Immature natural killer cell (primary cell): ENCODE results near the gene CLEC11A. TPM values are rescaled to one million over a fixed set of nuclear protein-coding genes. Genes with fewer than 3 reads are reported as not detected.

Source experiments
- DNase-seq, 3 donors: peaks; one replicate each; pipeline ENCODE4 v3.0.0; 2022; ENCODE audit warnings: mixed read lengths in 1 of 3
- H3K27ac Mint-ChIP-seq, 6 donors: one replicate each; pipeline ENCODE4 v1.8.0; 2020; ENCODE audit warnings: mixed read lengths in 6 of 6, mild to moderate bottlenecking in 5 of 6, inconsistent platforms in 4 of 6, moderate library complexity in 3 of 6
- H3K27me3 Mint-ChIP-seq, 3 donors: one replicate each; pipeline ENCODE4 v1.8.0; 2020 to 2021; ENCODE audit warnings: low read depth in 3 of 3, mild to moderate bottlenecking in 3 of 3, mixed read lengths in 3 of 3, moderate library complexity in 3 of 3, inconsistent platforms in 1 of 3
- H3K36me3 Mint-ChIP-seq, 3 donors: one replicate each; pipeline ENCODE4 v1.8.0; 2020; ENCODE audit warnings: mixed read lengths in 3 of 3, inconsistent platforms in 2 of 3, mild to moderate bottlenecking in 2 of 3
- H3K4me1 Mint-ChIP-seq, 2 donors: one replicate each; pipeline ENCODE4 v1.8.0; 2020; ENCODE audit warnings: inconsistent platforms in 2 of 2, mild to moderate bottlenecking in 2 of 2, mixed read lengths in 2 of 2, moderate library complexity in 1 of 2
- H3K4me3 Mint-ChIP-seq, 5 donors: one replicate each; pipeline ENCODE4 v1.8.0; 2020; ENCODE audit warnings: mild to moderate bottlenecking in 5 of 5, mixed read lengths in 5 of 5, inconsistent platforms in 3 of 5, moderate library complexity in 3 of 5
- H3K9me3 Mint-ChIP-seq, 6 donors: one replicate each; pipeline ENCODE4 v1.8.0; 2020; ENCODE audit warnings: mild to moderate bottlenecking in 6 of 6, mixed read lengths in 6 of 6, inconsistent platforms in 4 of 6, moderate library complexity in 3 of 6
- polyA plus RNA-seq, 3 donors: library from polyadenylated mRNA; unstranded; fragments of 300-500 nt; fragmentation: Illumina TruSeq; gene quantifications; one replicate each; pipeline ENCODE4 v1.2.3, GENCODE V29; 2021

Gene CLEC11A
- polyA plus RNA-seq, 3 donors from 2014 or later = 1.4 to 4.6 (median 4.2) TPM

DNA sequence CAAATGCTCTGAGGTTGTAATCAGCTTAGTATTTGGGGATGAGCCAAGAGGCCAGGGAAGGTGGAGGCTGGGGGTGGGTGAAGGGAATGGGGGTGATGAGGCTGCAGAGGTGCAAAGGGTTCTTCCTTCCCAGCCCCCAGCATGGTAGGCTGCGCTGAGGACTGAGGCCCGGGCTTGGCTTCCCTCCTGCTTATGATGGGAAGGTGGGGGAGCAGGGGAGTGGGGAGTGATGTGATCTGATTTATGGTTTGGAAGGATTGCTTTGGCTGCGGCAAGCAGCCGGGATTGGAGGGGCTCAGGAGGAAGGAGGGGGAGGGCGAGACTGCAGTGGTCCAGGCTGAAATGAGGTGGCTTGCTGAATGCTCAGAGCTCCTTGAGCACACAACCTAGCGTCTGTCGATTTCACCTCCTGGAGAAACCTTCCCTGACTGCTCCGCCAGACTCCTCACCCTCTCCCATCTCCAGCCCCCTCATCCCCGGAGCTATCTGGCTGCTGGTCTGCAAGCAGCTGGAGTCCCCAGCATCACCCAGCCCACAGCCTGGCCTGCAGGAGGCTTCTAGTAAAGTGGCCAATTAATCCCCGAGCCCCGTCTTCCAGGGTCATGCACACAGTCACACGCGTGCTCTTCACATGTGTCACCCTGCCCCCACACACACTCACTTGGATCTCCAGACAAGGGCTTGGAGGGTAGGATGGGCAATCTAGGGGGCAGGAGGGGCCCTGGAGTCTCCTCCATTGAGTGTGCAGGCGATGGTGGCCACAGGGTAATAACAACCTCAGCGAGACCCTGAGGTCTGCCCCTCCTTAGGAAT, 757 bp upstream of the CLEC11A start:
- H3K9me3 Mint-ChIP-seq = no peaks in the 10 kb centered on the region
- peaks cover 10 to 23% (median 15%) of the 10 kb centered on the region in 3 donors for H3K27me3 Mint-ChIP-seq
- H3K36me3 Mint-ChIP-seq = no peaks in the 10 kb centered on the region
- H3K4me3 Mint-ChIP-seq = peak overlapping the region in 2 of 5 donors; percentile 46 to 53
- peaks cover 7 to 26% of the 10 kb centered on the region in 2 donors for H3K4me1 Mint-ChIP-seq
- peak overlapping the region in 1 of 6 donors; percentile 61 for H3K27ac Mint-ChIP-seq
- DNase-seq = no peak

DNA sequence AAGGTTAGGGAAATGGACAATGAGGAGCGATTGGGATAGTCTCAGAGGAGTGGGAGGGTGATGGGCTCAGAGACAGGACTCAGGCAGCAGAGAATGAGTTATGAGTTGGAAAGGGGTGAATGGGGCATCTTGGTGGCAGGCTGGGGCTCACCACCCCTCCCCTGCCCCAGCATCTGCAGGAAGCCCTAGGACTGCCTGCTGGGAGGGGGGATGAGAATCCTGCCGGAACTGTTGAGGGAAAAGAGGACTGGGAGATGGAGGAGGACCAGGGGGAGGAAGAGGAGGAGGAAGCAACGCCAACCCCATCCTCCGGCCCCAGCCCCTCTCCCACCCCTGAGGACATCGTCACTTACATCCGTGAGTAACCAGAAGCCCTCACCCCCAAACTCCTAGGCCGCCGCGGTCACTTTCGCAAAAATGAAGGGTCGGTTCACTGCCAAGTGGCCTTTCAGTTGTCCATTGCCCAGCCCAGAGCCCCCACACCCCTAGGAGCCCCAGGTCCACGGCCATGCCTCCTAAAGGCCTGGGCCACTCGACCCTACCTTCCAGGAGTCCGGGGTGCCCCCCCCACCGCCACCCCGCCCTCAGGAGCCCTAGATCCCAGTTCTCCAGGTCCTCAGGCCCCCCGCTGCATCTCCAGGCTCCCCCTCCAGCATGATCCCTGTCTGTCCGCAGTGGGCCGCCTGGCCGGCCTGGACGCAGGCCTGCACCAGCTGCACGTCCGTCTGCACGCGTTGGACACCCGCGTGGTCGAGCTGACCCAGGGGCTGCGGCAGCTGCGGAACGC, 764 bp downstream of the CLEC11A start:
- Mint-ChIP-seq H3K4me1 (peaks cover 7 to 37% of the 10 kb centered on the region in 2 donors), H3K27ac (peak overlapping the region in 3 of 6 donors; percentile 15 to 92 (median 71)), H3K27me3 (peaks cover 6 to 19% (median 12%) of the 10 kb centered on the region in 3 donors), H3K9me3 (no peaks in the 10 kb centered on the region), H3K36me3 (no peaks in the 10 kb centered on the region), H3K4me3 (peak overlapping the region; percentile 58 to 93 (median 86))
- DNase-seq = no peak

DNA sequence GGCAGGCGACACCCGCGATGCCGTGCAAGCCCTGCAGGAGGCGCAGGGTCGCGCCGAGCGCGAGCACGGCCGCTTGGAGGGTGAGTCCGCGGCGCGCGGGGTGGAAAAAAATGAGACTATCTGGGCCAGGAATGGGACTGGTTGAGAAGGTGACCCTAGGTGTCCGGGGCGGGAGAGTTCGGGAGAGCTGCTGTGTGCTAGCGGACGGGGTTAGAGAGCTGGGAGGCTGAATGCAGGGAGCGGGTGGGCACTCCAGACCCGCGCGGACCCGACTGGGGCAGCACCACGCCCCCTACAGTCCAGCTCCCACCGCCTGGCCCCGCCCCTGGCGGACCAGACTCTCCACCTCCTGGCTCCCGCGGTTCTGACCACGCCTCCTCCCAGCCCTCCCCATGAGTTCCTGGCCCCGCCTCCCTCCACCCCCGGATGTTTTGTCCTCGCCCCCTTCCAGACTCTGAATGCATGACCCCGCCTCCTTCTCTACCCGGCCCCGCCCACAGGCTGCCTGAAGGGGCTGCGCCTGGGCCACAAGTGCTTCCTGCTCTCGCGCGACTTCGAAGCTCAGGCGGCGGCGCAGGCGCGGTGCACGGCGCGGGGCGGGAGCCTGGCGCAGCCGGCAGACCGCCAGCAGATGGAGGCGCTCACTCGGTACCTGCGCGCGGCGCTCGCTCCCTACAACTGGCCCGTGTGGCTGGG, 1.5 kb downstream of the CLEC11A start:
- Mint-ChIP-seq H3K9me3 (no peaks in the 10 kb centered on the region), H3K36me3 (no peaks in the 10 kb centered on the region), H3K27me3 (peaks cover 6 to 21% (median 12%) of the 10 kb centered on the region in 3 donors), H3K4me3 (peak overlapping the region; percentile 81 to 93 (median 86)), H3K27ac (peak overlapping the region; percentile 39 to 92 (median 73)), H3K4me1 (peaks cover 7 to 37% of the 10 kb centered on the region in 2 donors)
- peak; percentile 95 to 98 (median 97) for DNase-seq

DNA sequence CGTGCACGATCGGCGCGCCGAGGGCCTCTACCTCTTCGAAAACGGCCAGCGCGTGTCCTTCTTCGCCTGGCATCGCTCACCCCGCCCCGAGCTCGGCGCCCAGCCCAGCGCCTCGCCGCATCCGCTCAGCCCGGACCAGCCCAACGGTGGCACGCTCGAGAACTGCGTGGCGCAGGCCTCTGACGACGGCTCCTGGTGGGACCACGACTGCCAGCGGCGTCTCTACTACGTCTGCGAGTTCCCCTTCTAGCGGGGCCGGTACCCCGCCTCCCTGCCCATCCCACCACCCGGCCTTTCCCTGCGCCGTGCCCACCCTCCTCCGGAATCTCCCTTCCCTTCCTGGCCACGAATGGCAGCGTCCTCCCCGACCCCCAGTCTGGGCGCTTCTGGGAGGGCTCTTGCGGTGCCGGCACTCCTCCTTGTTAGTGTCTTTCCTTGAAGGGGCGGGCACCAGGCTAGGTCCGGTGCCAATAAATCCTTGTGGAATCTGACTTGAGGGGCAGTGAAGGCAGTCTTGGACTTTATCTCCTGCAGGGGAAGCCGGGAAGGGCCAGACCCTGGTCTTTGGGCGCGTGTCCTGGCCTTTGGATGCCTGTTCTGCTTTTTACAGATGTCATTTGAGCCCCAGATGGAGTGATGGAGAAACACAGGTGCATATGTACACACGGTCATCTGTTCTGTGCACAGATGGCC, 2.2 kb downstream of the CLEC11A start:
- Mint-ChIP-seq H3K4me1 (peaks cover 7 to 33% of the 10 kb centered on the region in 2 donors), H3K4me3 (peak overlapping the region; percentile 69 to 93 (median 86)), H3K27ac (peak overlapping the region; percentile 39 to 88 (median 73)), H3K9me3 (no peaks in the 10 kb centered on the region), H3K27me3 (peaks cover 2 to 18% (median 12%) of the 10 kb centered on the region in 3 donors), H3K36me3 (no peaks in the 10 kb centered on the region)
- no peak for DNase-seq

DNA sequence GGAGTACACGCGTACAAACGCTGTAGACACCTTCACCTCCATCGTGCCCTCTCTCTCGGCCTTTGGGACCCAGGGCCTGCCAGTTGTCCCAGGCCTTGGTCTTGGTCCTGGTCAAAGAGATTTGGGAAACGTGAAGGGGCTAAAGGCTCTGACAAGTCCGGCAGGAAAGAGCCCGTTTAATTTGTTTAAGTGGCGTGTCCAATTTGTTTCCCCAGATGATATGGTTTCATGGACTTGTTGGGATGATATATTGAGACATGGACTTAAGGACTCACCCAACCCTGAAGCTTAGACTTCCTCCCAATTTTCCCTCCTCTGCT, 2.7 kb downstream of the CLEC11A start:
- Mint-ChIP-seq H3K27ac (peak overlapping the region in 5 of 6 donors; percentile 39 to 88 (median 75)), H3K4me1 (peaks cover 7 to 30% of the 10 kb centered on the region in 2 donors), H3K4me3 (peak overlapping the region; percentile 69 to 93 (median 86)), H3K36me3 (no peaks in the 10 kb centered on the region), H3K9me3 (no peaks in the 10 kb centered on the region), H3K27me3 (peaks cover 2 to 18% (median 11%) of the 10 kb centered on the region in 3 donors)
- no peak for DNase-seq

DNA sequence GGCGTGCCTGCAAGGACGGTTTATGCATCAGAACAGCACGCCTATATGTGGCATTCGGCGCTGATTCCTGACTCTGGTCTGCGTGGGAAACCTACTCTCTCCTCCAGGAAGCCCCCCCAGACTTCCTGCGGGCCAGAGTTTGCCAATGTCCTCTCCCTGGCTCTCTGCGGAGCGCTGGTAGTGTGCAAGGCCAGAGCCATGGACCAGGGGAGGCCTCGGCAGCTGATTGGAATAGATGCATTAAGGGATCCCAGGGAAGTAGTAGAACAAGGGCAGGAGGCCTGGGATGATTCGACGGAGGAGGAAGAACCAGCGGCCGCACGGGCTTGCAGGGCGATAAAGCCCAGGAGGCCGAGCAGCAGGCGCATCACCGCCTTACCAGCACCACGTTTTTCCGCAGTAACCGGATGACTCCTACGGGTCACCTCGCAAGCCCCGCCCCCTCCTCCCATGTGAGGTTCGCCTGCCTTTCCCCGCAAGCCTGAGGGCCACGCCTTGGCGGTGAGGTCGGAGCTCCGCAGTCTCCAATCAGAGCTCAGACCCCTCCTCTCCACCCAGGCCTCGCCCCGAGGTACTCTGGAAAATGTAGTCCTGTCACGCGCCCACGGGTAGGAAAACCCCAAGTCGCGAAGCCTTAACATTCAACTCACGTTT, 5.0 kb downstream of the CLEC11A start:
- Mint-ChIP-seq H3K4me1 (peaks cover 7 to 28% of the 10 kb centered on the region in 2 donors), H3K27ac (no peak overlapping the region), H3K4me3 (peak overlapping the region in 2 of 5 donors; percentile 27 to 46), H3K36me3 (no peaks in the 10 kb centered on the region), H3K9me3 (no peaks in the 10 kb centered on the region), H3K27me3 (peaks cover 0 to 24% (median 8%) of the 10 kb centered on the region in 3 donors)
- peak; percentile 35 to 42 (median 35) for DNase-seq

DNA sequence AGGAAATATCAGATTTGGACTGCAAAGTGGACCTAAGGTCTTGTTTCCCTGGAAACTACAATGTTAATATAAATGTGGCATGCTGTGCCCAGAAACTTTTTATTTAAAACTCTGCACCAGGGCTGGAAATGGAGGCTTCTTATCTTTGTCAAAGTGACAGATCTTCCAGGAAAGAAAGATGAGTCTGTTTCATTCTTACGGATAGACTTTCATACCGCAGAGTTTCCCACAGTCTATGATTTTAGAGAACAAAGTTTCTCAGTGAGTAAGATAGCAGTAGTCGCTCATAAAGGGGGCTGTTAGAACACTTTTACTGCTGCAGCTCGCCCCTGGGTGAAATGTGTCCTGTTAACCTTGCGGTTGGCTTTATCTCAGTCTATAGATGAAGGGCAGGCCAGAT, 6.7 kb downstream of the CLEC11A start:
- DNase-seq = no peak
- peaks cover 7 to 28% of the 10 kb centered on the region in 2 donors for H3K4me1 Mint-ChIP-seq
- no peaks in the 10 kb centered on the region for H3K36me3 Mint-ChIP-seq
- H3K27ac Mint-ChIP-seq = no peak overlapping the region
- H3K27me3 Mint-ChIP-seq = peaks cover 0 to 20% (median 5%) of the 10 kb centered on the region in 3 donors
- H3K9me3 Mint-ChIP-seq = no peaks in the 10 kb centered on the region
- no peak overlapping the region for H3K4me3 Mint-ChIP-seq

DNA sequence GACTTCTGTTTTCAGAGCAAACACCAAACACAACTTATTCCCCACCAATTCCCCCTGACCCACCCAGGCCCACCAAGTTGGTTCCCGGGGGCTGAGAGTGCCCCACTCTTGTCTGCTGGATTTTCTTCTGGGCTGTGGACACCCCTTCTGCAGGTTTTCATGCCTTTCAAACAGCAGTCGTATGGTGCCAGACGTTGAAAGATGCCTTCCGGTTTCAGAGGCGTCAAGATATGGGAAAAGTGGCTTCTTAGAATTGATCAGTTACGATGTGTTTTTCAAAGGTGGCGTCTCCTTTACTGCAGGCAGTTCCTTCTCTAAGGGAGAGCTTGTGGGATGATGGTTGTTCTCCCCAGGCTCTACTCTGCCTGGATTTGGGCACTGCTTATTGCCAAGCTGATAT, 12.7 kb downstream of the CLEC11A start:
- no peak overlapping the region for H3K4me3 Mint-ChIP-seq
- H3K36me3 Mint-ChIP-seq = no peaks in the 10 kb centered on the region
- H3K9me3 Mint-ChIP-seq = peaks cover 0 to 5% (median 0%) of the 10 kb centered on the region in 6 donors
- H3K27me3 Mint-ChIP-seq = peaks cover 1 to 31% (median 11%) of the 10 kb centered on the region in 3 donors
- DNase-seq = no peak
- H3K4me1 Mint-ChIP-seq = no peaks in the 10 kb centered on the region
- H3K27ac Mint-ChIP-seq = no peak overlapping the region

DNA sequence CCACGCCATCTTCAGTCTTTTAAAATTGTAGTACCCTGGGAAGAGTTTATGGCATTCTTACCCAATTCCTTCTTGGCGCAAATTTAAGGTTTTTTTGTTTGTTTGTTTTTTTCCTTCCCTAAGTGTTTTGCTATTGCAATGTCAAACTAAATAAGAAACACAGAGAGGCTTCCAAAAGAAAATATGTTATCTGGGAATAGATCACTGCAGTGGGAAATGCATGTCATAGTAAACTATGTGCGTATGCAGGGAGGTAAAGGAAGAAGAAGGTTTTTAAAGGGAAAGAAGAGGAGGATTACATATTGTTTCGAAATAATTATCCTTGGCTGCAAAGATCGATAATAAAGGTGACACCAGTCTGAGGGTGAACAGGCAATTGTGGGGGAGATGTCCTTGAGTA, 13.2 kb downstream of the CLEC11A start:
- H3K27me3 Mint-ChIP-seq = peaks cover 1 to 34% (median 11%) of the 10 kb centered on the region in 3 donors
- no peaks in the 10 kb centered on the region for H3K4me1 Mint-ChIP-seq
- DNase-seq = no peak
- H3K4me3 Mint-ChIP-seq = no peak overlapping the region
- H3K27ac Mint-ChIP-seq = no peak overlapping the region
- peaks cover 0 to 5% (median 0%) of the 10 kb centered on the region in 6 donors for H3K9me3 Mint-ChIP-seq
- H3K36me3 Mint-ChIP-seq = no peaks in the 10 kb centered on the region

DNA sequence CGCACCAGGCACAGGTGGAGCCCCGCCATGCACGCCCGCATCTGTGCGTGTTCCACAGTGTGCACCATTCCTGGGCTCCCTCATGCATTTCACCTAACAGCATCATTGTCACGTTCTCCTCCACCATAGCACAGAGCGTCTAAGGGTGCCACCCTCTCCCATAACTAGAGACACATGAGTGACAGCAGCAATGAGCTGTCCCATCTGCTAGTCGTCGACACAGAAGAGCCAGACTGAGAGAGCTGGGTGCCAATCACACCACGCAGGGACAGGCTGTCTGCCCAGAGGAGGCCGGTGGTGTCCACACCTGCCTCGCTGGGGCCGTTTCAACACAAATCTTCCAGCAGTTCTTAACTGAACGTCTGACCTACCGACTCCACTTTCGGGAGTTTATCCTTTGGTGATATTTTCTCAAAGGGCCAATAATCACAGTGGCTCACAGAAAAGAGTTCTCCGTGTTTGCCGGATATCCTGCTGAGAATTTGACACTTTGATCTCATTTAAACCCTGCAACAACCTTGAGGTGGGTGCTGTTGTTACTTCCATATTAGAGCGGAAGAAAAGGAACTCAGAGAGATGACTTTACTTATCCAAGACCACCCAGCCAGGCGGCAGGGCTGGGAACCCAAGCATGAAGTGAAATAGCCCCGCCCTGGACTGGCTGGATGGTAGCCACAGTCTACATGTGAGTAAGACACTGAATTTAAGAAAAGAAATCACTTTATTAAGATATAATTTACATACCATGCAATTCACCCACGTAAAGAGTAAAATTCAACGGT, 16.2 kb downstream of the CLEC11A start:
- H3K4me1 Mint-ChIP-seq = no peaks in the 10 kb centered on the region
- H3K27ac Mint-ChIP-seq = no peak overlapping the region
- DNase-seq = no peak
- H3K27me3 Mint-ChIP-seq = peaks cover 1 to 25% (median 17%) of the 10 kb centered on the region in 3 donors
- no peaks in the 10 kb centered on the region for H3K36me3 Mint-ChIP-seq
- H3K9me3 Mint-ChIP-seq = peaks cover 0 to 5% (median 0%) of the 10 kb centered on the region in 6 donors
- H3K4me3 Mint-ChIP-seq = no peak overlapping the region

DNA sequence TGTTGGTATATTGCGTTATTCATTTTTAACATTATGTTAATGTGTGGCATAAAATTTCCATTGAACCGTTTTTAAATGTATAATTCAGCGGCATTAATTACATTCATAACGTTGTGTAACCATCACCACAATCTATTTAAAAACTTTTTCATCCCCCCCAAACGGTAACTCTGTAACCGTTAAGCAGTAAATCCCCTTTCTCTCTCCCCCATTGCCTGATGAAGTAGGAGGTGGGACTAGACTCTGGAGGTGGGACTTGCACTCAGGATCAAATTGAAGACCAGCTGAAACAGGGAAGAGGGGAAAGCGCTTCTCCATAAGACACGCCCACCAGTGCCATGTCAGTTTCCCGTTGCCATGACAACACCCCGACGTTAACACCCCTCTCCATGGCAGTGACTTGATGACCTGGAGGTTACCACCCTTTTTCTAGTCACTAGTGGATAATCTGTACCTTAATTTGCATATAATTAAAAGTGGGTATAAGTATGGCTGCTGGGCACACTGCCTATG, 16.8 kb downstream of the CLEC11A start:
- H3K4me3 Mint-ChIP-seq = no peak overlapping the region
- H3K27me3 Mint-ChIP-seq = peaks cover 1 to 25% (median 20%) of the 10 kb centered on the region in 3 donors

More for the DNA sequence above, 16.8 kb downstream of the CLEC11A start:
- H3K4me1 Mint-ChIP-seq = no peaks in the 10 kb centered on the region
- no peak overlapping the region for H3K27ac Mint-ChIP-seq
- DNase-seq = no peak
- H3K9me3 Mint-ChIP-seq = peaks cover 0 to 5% (median 0%) of the 10 kb centered on the region in 6 donors
- H3K36me3 Mint-ChIP-seq = no peaks in the 10 kb centered on the region
